Measurements from ENCODE around the gene UPK3A.

Gene UPK3A

DNA sequence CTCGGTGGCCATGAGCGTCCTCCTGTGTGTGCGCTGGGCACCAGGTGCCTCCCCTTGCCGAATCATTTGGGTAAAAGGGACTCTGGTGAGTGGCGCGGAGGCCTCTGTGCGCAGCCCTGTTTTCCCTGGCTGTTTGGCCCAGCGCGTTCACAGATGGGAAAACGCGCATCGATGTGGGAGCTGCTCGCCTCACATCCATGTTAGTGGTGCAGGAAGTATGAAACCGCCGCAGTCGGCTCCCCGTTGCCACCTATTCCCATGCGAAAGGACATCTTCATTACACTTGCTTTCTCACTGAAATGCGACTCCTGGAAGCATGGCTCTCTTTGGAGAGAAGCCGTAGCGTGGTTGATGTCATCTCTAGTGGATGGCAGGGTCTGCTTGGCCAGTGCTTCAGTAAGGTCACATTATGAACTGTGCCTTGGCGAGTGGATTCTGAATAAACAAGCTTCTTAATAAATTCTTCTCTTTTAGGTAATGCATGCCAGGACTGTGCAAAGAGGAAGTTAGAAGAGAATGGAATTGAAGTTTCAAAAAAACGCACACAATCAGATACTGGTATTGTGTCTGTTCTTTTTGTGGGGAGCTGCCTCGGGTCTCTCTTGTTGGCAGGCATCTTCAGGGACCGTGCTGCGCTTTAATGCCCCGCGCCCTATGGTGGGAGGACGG, 51.2 kb downstream of the UPK3A start:
- Mint-ChIP-seq H3K4me1 (ENCODE audit: low read depth) (peaks cover 39% of the 10 kb centered on the region), H3K36me3 (peaks cover 5% of the 10 kb centered on the region), H3K9me3 (ENCODE audit: low read depth) (no peaks in the 10 kb centered on the region), H3K27ac (no peak overlapping the region), H3K4me3 (no peak overlapping the region), H3K27me3 (no peaks in the 10 kb centered on the region)

GRCh38 chr22:45336971-45337431, 52.3 kb downstream of the UPK3A start:
- peak overlapping the region; percentile 66 for H3K4me3 Mint-ChIP-seq
- H3K27ac Mint-ChIP-seq, result peak overlapping the region; percentile 93
- peaks cover 49% of the 10 kb centered on the region for H3K4me1 Mint-ChIP-seq (ENCODE audit: low read depth)
- H3K36me3 Mint-ChIP-seq, result peaks cover 7% of the 10 kb centered on the region
- H3K27me3 Mint-ChIP-seq, result no peaks in the 10 kb centered on the region
- no peaks in the 10 kb centered on the region for H3K9me3 Mint-ChIP-seq (ENCODE audit: low read depth)

GRCh38 chr22:45337536-45337935, 52.8 kb downstream of the UPK3A start:
- no peaks in the 10 kb centered on the region for H3K27me3 Mint-ChIP-seq
- H3K4me1 Mint-ChIP-seq (ENCODE audit: low read depth), result peaks cover 52% of the 10 kb centered on the region
- H3K36me3 Mint-ChIP-seq, result peaks cover 7% of the 10 kb centered on the region
- H3K9me3 Mint-ChIP-seq (ENCODE audit: low read depth), result no peaks in the 10 kb centered on the region
- peak overlapping the region; percentile 93 for H3K27ac Mint-ChIP-seq
- H3K4me3 Mint-ChIP-seq, result peak overlapping the region; percentile 66

DNA sequence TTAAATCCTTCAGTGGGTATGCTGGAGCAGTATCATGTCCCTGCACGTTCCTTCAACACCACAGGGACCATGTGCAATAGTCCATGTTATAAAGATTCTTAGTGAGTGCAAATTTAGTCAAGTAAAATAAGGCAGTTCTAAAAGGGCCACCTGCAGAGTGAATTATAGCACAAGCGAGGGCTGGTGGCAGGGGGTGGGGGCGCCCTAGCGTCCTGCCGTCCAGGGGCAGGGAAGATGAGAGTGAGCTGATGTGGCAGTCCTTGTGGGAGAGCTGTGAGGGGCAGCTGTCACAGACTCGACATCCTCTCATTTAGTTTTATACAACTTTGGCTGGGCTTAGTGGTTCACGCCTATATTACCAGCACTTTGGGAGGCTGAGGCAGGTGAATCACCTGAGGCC, 54.0 kb downstream of the UPK3A start:
- H3K4me3 Mint-ChIP-seq, result no peak overlapping the region
- H3K27ac Mint-ChIP-seq, result no peak overlapping the region
- no peaks in the 10 kb centered on the region for H3K9me3 Mint-ChIP-seq (ENCODE audit: low read depth)
- peaks cover 50% of the 10 kb centered on the region for H3K4me1 Mint-ChIP-seq (ENCODE audit: low read depth)
- peaks cover 7% of the 10 kb centered on the region for H3K36me3 Mint-ChIP-seq
- no peaks in the 10 kb centered on the region for H3K27me3 Mint-ChIP-seq

DNA sequence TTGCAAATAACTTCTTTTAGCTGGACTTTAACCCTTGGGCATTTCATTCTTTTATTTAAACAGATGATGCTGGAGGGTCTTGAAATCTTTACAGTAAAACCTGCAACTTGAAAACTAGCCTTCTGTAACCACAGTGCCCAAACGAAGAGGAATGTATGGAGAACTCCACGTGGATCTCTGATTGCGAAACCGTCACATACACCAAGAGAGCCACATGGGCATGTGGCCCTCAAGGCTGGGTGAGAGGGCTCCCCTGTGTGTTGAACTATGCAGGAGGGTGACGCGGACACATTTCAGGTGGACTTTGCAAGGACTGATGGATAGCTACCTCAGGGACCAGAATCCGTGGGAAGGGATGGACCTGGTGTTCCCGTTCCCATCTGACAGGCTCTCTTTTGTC, 55.6 kb downstream of the UPK3A start:
- Mint-ChIP-seq H3K4me3 (no peak overlapping the region), H3K9me3 (ENCODE audit: low read depth) (no peaks in the 10 kb centered on the region), H3K27me3 (no peaks in the 10 kb centered on the region), H3K27ac (peak overlapping the region; percentile 70), H3K36me3 (peaks cover 7% of the 10 kb centered on the region), H3K4me1 (ENCODE audit: low read depth) (peaks cover 50% of the 10 kb centered on the region)

DNA sequence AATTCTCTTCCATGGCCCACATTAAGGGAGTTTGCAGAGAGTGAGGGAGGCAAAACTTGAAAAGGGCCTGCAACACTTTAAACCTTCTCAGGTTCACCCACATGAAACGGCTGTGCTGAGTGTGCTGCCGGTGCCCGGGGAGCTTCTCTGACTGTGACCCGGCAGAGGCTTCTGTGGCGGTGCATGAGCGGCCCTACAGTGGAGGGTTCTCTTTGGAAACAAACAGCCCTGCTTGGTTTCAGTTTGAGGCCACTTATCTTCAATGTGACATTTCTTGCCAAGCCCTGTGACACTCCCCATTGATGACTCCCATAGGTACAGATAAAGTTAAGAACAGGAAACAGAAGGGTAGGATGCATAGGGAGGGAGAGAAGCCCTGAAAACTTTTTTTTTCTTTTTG, 56.7 kb downstream of the UPK3A start:
- Mint-ChIP-seq H3K4me1 (ENCODE audit: low read depth) (peaks cover 44% of the 10 kb centered on the region), H3K4me3 (peak overlapping the region; percentile 60), H3K36me3 (peaks cover 5% of the 10 kb centered on the region), H3K27ac (peak overlapping the region; percentile 85), H3K27me3 (no peaks in the 10 kb centered on the region), H3K9me3 (ENCODE audit: low read depth) (no peaks in the 10 kb centered on the region)

DNA sequence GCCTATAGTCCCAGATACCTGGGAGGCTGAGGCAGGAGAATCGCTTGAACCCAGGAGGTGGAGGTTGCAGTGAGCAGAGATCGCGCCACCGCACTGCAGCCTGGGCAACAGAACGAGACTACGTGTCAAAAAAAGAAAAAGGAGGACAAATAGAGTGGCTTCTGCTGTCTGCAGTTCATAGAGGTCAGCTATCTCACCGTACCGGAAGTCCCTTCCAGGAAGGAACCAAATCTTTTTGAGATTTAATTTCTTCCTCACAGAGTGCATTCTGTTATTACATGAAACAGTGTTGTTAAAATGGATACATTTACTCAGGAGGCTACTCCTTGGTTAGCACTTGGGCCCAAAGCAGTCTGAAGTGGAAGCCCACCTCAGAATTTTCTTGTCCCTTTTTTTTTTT, 58.4 kb downstream of the UPK3A start:
- Mint-ChIP-seq H3K27ac (peak overlapping the region; percentile 72), H3K36me3 (peaks cover 9% of the 10 kb centered on the region), H3K27me3 (no peaks in the 10 kb centered on the region), H3K4me1 (ENCODE audit: low read depth) (peaks cover 30% of the 10 kb centered on the region), H3K9me3 (ENCODE audit: low read depth) (no peaks in the 10 kb centered on the region), H3K4me3 (no peak overlapping the region)

DNA sequence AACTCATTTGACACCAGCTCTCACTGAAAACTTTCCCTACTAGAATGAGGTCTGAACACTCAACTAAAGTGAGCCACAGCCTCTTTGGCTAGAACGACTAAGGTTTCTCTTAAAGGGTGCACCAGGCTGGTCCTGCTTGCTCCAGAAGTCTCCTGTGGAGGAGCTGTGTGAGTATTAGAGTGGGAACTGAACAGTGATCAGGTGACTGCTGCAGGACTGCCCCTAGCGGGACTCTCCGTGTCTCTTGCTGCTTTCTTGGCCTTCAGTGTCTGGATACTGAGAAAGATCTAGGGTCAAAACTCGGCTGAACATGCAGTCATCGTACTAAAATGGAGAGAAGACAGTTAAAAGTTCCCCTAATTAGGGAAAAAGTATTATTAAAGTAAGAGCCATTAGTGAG, 59.6 kb downstream of the UPK3A start:
- Mint-ChIP-seq H3K27me3 (no peaks in the 10 kb centered on the region), H3K27ac (peak overlapping the region; percentile 79), H3K4me3 (no peak overlapping the region), H3K9me3 (ENCODE audit: low read depth) (no peaks in the 10 kb centered on the region), H3K4me1 (ENCODE audit: low read depth) (peaks cover 30% of the 10 kb centered on the region), H3K36me3 (peaks cover 9% of the 10 kb centered on the region)

All from activated naive CD8-positive, alpha-beta T cell (primary cell).